Activated naive CD4-positive, alpha-beta T cell treated with anti-CD3 and anti-CD28 coated beads, Interleukin-2, amount 50 U/mL, for 16 hours (primary cell): ENCODE data around the gene KRTAP5-2.

Source experiments
- DNase-seq: peaks from one replicate; pipeline ENCODE4 v3.0.0-alpha.2; 2020

KRTAP5-2 gene

DNA sequence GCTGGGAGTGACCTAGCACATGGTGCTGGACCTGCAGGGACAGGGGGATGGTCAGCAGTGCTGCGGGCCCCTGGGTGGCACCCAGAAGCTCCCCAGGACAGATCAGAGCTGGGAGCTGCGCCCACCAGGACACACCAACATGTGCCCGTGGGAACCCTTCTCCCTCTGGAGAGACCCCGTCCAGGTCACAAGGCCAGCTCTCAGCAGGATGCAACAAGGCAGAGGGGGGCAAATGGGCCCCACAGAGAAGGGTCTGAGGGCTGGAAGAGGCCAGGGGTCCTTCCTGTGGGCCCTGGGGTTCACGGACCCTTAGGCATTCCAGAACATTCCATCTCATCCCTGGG is 32.2 kb downstream of the KRTAP5-2 start:
- no peak for DNase-seq

DNA sequence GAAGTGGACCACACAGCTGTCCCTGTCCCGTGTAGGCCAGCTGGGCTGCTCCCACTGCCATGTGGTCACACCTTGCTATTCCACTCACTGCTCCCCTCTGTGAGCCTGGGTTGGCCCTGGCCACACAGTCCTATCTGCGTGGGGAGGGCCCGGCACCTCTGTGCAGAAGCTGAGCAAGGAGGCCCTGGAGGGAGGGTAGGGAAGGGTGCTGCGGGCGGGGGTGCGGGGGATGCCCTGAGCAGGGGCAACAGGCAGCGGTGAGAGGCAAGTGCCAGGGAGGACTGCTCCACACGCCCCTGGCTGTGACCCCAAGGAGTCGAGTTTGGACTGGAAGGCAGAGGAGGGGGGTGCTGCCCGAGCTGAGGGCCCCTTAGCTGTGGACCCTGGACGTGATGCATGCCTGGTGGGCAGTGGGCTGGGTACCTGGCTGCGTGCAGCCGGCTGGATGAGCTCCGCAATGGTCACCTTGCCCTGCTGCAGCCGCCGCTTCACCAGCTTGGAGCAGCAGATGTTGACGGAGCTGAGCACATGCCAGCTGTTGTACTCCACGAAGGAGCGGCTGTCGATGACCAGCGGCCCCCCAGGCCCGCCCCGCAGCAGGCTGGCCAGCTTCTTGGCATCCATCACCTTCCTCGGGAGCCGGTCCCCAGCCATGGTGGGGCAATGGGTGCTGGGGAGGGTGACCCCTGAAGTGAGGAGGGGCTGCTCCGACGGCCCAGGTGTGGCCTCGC is 32.8 kb downstream of the KRTAP5-2 start:
- DNase-seq, result no peak

DNA sequence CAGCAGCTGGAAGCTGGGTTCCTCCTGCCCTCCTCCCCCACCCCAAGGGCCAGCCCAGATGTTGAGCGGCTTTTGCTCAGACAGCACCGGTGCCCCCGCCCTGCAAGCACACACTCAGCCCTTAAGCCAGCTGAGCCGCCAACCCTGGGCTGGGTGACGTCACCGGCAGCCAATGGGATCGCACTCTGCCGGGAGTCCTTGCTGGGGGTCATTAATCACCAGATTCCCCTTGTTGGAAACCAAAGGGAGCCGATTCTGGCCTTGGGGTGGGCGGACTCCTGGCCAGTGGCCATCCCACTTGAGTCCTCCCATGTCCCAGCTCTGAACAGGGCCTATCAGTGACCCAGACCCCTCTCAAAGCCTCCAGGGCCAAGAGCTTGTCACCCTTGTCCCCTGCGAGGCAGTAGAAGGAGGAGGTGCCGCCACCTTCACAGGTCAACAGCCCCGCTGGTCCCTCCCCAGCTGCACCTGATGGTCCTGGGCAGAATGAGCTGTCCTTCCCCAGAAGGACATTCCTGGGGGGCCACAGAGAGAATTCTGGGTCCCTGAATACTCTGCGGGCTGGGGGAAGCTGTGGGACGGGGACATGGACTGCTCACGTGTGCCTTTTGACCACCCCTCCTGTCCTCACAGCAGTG is 33.4 kb downstream of the KRTAP5-2 start:
- DNase-seq, result no peak

DNA sequence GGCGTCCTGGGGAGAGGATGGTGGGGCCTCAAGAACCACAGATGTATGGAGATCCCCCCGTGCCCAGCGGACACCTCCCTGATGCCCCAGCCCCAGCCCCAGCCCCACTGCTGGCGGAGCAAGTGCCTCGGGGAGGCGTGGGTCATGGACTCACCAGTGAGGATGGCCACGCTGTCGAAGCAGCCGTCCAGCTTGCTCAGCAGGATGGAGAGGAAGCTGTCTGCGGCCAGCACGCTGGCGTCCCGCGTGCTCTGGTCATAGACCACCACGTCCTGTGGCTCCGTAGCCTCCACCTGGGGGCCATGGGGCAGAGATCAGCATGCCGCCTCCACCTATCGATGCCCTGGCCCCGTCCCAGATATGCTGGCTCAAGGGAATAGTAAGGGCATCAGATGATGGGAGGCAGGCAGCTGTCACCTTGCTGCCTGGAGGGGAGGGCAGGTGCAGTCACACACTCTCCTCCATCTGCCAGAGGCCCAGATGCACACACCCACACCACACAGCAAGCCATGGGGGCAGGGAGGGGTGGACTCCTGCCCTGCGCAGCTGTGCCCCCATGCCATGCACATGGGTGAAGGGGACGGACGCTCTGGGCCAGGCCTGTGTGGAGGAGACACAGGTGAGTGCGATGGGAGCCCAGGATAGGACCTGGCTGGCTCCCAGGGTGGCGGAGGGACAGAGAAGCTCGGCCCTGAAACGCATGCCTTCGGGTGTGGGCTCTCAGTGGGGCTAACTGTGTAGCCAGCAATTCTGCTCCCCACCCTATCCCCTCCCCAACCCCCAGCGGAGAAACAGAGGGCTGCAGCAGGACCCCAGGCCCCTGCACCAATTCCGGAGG is 34.2 kb downstream of the KRTAP5-2 start:
- DNase-seq, result no peak

DNA sequence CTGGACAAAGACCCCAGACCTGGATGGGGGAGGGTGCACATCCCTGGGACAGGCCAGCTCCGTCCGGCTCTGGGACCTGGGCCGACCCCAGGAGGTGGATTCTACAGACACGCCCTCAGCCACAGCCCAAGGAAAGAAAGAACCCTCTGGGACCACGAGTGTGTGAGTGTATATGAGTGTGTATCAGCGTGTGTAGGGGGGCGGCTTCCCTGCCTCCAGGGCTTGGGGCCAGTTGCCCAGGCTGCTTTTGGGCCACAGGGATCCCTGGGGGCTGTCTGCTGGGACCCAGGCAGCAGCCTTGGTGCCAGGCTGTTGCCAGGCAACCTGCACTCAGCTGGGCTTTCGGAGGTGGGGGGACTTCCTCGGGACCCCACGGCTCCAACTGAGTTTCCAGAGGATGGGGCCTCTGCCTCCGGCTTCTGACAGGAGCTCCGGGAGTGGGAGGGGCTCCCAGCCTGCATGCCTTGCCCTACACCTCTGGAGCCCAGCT is 34.9 kb downstream of the KRTAP5-2 start:
- DNase-seq, result no peak

DNA sequence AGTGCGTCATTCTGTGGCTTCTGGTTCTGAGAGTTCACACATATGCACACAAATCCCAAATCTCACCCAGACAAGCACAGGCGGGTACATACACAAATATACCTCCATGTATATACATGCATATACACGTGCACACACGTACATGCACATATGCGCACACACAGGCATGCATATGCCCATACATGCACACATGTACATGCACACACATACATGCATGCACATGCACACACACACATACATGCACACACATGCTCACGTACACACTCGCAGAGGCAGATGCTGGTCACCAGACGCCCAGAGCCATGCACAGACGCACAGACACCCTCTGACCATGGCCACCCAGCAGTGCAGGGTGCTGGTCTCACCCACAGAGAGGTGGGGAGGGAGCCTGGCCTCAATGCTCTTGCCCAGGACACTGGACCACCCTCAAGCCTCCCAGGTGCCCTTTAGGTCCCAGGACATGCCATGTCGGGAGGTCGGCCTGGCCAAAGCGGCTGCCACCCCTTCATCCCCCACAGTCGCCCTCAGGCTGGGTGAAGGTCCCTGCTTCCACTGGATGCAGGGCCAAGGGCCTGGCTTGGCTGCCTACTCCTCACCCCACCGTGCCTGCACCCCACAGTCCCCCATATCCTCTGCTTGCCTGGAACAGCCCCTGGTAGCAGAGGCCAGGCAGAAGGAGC is 35.5 kb downstream of the KRTAP5-2 start:
- DNase-seq, result no peak

DNA sequence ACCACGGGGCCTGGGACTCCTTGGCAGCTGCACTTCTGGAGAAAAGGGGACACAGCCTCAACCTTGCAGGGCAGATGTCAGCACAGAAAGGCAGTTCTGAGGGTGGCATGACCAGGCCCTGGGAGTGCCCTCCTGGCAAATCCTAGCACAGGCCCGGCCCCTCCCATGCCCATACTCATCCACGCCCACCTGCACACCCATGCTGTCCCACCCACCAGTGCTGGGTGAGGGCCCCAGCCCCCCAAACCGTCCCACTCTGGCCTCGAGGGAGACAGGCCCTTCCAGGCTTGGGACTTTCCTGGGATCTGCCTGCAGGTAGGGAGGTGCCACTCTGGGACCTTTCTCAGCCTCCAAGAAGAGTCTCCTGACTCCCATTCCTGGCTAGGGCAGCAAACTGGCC is 36.1 kb downstream of the KRTAP5-2 start:
- DNase-seq, result no peak

DNA sequence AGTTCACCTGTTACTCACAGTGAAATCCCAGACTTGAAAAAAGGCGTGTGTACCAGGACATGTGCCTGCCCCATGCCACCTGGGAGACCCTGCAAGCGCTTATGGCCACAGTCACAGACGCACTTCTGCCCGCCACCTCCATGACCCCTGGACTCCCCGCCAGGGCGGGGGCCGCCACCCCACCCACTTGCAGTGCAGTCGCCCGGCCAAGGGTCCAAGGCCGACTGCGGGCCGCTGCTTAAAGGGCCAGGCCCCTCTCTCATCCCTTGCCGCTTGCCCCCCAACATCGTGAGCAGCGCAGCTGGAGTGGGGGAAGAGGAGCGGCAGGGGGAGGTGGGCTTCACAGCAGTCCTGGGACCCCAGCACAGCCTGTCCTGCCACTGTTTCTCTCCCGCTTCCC is 36.8 kb downstream of the KRTAP5-2 start:
- DNase-seq, result no peak

DNA sequence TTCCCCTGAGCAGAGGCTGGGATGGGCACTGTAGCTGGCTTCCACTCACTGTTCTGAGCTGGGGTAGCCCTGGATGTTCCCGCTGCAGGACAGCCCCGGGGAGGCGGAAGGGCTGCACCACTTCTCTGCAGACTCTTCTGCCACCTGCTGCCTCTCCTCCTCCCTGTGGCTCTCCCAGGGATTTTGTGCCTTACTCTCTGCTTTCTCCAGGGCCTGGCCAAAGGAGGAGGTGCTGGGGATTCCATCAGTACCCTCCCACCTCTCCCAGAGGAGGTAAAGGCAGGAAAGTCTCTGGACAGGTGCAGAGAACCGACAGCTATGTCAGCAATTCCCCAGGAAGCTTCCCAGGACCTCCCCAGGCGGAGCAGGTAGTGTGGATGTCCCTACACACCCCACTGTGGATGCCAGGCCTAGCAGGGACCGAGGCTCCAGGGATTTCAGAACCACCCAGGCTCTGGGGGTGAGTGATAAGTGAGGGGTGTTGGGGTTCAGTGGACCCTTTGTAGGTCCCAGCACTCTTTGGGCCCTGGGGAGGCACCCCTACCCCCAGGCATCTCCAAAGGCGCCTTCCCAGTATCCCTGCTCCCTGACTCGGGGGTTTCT is 37.3 kb downstream of the KRTAP5-2 start:
- no peak for DNase-seq

DNA sequence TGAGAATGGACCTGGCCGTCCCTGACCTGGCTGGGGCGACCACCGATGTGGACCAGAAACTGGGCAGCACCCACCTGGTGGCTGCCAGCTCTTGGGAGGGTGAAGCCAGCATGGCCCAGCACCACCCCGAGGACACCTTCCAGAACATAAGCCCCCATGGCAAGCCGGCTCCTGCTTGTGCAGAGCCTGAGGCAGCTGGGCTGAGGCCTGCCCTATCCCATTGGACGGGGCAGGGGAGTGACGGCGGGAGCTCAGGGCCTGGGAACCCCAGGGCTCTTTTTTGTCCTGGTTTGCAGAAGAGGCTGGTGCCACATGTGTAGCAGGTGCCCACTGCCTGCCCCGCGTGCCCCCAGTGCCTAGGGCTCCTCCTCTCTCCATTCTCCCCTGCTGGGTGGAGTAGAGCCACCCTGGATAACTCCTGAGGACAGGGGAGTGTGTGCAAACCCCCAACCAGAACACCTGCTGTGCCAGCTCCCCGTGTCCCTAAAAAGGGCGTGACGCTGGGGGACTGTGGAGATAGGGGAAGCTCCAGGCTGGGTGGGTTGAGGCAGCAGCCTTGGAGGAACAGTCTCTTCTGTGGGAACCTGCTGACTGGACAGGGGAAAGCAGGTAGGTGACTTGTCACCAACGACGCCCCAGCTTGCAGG is 38.0 kb downstream of the KRTAP5-2 start:
- no peak for DNase-seq

DNA sequence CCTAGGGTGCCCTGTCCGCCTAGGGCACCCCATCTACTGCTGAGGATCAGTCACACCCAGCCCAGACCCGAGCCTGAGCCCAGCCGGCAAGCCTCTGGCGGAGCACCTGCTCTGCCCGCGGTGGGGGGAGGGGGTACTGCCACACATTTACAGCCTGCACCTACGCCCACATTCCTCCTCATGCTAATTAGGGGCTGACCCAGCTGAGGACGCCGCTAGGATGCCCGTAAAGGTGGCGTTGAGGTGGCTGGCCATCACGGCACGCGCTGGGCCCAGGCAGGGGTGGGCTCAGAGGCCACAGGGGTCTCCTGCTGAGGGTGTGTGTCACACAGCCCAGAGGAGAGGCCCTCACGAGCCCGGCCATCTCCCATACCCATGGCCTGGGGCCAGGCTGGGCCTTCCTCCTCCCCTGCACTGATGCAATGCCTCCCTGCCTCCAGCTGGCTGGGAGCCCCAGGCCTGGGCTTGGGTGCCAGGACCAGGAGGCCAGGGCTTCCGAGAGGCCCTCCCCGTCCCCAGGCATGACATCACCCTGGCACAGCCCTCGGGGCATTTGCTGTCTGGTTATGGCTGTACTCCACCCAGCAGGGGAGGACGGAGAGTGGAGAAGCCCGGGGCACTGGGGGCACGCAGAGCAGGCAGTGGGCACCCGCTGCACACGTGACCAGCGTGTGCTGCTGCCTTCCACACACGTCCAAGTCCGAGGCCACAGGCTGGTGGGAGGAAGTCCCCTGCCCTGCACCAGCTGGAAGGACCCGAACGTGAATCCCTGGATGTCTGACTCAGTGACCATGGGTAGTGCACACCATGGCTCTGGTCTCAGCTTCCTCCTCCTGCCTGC is 38.8 kb downstream of the KRTAP5-2 start:
- no peak for DNase-seq

DNA sequence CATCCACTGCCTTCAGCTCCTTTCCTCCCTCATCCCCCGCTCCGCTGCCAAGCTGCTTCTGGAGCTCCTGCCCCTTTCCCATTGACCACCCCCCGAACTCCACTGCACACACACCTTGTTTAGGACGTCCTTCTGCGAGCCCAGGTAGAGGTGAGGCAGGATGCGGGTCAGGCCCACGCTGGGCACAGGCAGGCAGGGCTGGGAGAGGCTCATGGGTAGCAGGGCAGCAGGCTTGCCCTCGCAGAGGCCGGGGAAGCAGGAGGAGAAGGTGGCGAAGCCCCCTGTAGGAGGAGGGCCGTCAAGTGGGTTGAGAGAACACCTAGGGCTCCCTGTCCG is 39.4 kb downstream of the KRTAP5-2 start:
- DNase-seq, result no peak

DNA sequence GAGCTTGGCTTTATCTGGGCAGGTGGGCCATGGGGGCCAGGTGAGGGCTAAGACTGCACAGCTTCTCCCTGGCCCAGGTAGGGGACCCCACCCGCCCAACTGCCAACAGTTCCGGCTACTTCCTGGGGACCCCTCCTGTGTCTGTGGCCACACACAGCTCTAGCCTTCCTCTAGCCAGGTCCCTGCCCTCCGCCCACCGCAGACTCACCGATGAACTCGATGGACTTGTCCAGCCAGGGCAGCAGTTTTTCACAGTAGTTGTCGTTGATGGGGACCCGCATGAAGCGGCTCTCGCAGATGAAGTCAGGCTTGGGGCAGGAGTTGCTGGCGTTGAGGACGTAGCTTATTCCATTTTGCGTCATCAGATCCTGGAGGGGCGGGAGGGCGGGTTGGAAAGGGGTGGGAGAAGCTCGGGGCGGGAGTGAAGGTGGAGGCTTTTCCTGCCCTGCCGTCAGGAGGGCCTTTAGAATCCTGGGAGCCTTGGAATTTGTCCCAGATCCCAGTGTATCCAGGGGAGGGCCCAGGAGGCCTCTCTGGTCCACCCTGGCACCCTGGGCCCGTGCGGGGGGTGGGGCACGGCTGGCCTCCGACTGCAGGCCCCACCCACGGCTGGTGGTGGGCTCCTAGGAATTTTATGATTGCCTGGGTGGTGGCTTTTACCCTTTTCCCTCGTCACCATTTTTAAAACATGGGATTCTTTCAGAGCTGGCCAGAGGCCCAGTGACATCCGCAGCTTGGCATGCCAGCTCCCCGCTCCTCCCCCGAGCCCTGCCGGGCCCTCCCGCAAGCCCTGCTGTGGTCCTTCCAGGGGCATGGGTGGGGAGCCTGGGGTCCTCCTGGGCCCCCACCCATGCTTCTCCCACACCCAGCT is 40.0 kb downstream of the KRTAP5-2 start:
- no peak for DNase-seq

DNA sequence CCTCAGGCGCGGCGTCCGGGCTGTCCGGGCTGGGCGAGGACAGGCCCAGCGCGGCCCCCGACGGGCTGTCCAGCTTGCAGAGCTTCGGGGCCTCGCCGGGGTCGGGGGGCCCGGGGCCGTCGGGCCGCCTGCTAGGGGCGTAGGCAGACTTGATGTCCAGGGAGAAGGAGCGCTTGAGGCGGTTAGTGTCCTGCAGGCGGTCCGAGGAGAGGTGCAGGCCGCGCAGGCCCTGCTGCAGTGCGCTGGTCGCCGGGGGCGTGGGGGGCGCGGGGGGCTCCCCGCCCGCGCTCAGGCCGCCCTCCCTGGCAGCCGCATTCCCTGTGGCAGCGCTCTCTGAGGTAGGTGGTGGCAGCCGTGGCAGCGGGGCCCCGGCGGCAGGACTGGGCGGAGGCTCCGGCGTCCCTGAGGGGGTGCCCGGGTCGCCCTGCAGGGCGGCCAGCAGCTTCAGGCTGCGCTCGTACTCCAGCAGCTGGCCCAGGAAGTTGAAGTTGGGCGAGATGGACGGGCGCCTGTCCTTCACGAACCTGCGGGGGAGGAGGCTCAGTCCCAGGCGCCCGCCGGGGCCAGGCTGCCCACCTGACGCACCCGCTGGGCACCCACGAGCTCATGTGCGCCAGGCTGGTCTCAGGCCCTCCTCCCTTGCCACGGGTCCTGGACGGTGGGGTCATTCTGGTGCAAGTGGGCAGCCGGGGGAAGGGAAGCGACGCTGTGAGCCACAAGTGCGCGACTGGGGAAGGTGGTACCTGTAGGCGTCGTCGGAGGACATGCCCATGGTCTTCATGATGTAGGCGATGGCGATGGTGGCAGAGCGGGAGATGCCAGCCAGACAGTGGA is 40.8 kb downstream of the KRTAP5-2 start:
- DNase-seq, result no peak

DNA sequence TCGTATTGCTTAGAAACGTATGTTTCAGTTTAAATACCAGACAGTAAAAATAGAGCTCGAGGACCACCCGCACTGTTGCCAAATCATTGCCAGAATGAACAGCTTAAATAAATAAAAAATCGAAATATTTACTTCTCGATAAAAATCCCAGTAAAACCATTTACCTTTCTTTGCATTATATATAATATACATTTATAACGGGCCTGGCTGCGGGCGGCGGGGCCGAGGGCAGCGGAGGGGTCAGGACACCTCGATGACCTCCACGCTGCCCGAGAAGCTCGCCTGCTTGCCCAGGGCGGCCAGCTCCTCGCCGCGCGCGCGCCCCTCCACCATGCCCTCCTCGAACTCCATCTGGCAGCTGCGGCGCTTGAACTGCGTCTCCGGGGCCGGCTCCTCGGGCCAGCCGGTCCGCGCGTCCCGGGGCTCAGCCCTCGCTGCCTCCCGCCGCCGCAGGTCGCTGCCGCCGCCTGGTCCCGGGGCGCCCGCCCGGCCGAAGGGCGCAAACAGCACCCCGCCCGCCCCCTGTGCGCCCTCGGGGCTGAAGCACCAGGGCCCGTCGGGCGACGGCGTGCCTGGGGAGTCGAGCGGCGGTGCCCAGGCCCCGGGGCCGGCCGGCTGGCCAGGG is 41.7 kb downstream of the KRTAP5-2 start:
- no peak for DNase-seq

DNA sequence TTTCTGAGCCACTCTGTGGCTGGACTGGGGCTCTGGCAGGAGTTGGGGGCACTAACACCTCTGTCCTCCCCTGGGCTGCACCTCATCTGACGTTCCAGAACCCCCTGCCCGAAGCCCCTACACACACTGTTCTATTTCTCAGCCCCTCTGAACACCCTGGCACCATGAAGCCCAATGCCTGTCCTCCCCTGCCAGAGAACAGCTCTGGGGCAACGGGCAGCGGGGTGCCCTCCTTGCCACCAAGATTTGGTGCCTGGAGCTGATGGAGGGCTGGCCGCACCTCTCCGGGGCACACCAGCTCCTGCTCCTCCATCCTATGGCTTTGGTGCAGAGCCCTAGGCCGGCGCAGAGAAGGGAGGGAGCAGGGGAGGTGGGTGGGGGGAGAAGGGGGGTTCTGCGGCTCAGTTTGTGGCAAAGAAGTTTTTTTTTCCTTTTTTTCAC is 42.4 kb downstream of the KRTAP5-2 start:
- DNase-seq, result no peak

DNA sequence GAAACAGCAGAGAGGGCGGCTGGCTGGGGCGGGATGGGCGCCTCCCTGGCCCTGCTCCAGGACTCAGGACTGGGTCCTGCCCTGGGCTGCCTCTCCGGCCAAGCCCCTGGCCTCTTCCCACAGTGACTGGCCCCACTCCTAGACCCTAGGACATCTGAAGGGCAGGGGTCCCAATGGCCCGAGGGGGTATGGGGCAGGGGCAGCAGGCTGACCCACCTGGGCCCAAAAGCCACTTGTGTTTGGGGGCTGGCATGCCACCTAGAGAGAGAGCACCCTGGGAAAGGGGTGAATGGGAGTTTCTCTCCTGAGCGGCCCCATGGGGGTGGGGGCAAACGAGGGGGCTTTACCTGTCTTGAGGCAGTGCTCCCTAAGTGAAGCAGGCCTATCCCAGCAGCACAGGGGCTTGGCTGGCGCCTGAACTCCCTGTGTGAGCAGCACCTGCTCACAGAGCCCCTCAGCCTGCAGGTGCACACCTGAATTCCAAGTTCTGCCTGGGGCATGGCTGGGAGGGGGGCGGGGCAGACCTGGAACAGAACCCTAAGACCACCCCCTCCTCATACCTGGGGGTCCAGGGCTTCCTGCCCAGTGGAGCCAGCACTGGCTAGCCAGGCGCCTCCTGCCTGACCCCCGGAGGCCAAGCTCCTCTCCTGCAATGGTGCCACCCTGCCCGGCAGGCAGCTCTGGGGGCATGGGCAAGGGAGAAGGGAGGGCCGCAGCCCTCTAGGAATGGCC is 42.9 kb downstream of the KRTAP5-2 start:
- DNase-seq, result no peak
